Activated CD8-positive, alpha-beta memory T cell treated with anti-CD3 and anti-CD28 coated beads, Interleukin-2, amount 50 U/mL, for 48 hours (primary cell): ENCODE measurements around the gene BCL2.

Source experiments
- DNase-seq: peaks from one replicate; pipeline ENCODE4 v3.0.0-alpha.2; 2020

BCL2 gene

DNA sequence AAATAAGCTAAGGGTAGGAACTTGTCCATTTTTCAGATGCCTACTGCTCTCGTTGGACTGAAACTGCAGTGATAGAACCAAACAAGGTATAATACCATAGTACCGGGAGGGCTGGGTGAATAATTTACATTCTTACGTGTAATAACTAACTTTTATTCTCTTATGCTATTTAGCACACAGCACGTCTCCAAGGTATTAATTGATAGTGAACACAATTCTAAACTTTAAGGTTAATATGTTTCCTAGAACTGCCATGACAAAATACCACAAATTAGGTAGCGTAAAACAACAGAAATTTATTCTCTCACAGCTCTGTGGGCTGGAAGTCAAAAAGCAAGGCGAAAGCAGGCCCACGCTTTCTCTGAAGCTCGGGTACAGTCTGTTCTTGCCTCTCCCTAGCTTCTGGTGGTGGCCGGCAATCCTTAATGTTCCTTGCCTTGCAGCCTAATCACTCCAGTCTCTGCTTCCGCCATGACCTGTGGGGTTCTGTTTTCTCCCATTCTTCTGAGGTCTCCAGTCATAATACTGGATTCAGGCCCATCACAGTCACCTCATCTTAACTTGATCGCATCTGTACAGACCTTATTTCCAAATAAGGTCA is 5.6 kb upstream of the BCL2 start:
- no peak for DNase-seq

DNA sequence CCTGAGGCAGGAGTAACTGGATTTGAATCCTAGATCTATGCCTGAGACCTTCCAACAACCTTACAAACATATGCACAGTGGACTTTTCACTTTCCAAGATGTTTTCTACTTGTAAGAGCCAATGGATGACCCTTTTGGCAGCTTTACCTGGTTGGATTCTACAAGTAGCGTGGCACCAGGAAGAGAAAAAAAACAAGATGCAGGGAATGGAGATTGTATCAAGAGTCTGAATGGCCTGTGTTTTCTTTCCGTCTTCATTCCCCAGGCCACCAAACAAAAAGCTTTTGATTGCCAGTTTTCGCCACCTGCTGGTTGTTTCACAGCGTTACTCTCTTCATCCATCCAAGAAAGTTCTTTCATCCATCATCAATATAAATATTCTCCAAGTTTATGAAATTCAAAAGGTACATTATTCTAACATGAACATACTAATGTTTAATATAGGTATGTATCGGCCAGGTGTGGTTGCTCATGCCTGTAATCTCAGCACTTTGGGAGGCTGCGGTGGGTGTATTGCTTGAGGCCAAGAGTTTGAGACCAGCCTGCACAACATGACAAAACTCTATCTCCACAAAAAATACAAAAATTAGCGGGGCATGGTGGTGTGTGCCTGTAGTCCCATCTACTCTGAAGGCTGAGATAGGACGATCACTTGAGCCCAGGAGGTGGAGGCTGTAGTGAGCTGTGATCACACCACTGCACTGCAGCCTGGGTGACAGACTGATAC is 3.5 kb upstream of the BCL2 start:
- no peak for DNase-seq

DNA sequence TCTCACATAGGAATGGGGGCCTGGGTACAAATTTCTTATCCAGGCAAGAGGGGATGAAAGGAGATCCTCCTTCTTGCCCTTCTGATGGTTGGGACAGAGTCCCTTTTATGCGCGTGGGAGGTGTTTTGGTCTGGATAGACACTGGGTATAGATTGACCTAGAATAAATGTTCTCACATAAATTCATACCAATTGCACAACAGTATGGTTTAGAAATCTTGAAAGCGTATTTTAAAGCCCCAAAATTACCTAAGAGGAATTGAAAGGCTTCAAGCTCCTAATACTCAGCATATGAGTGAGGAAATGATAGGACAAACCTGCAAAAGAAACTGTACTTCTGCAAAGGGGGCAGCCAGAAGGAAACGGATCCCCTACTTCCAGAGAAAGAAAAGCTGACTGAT is 2.6 kb upstream of the BCL2 start:
- DNase-seq: no peak

DNA sequence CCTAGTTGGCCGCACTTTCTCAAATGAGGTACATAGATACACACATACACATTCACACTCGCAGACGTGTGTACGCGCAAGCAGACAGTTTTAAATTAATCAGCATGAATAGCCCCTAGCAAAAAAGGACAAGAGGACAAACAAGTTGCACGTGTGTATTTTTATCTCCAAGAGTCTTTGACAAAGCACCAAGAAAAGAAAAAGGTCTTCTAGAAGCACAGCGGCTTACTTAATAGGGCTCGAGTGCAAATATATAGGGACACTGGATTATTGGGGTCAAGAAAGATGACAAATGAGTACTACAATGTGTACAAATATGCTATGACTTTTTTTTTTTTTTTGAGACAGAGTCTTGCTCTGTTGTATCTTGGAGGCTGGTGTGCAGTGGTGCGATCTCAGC is 1.7 kb upstream of the BCL2 start:
- no peak for DNase-seq

DNA sequence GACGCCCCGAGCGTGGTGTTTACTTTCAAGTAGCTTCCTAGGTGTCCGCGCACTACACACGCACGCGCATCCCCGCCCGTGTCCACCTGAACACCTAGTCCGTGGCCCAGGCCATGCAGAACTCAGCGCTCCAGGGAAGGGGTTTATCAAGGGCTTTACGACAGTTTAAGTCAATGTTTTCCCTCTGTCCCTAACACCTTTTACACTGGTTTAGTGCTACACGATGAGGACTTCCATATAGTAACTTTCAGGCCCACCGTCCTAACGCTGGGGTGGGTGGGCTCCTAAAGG is 1.4 kb upstream of the BCL2 start:
- DNase-seq: no peak

DNA sequence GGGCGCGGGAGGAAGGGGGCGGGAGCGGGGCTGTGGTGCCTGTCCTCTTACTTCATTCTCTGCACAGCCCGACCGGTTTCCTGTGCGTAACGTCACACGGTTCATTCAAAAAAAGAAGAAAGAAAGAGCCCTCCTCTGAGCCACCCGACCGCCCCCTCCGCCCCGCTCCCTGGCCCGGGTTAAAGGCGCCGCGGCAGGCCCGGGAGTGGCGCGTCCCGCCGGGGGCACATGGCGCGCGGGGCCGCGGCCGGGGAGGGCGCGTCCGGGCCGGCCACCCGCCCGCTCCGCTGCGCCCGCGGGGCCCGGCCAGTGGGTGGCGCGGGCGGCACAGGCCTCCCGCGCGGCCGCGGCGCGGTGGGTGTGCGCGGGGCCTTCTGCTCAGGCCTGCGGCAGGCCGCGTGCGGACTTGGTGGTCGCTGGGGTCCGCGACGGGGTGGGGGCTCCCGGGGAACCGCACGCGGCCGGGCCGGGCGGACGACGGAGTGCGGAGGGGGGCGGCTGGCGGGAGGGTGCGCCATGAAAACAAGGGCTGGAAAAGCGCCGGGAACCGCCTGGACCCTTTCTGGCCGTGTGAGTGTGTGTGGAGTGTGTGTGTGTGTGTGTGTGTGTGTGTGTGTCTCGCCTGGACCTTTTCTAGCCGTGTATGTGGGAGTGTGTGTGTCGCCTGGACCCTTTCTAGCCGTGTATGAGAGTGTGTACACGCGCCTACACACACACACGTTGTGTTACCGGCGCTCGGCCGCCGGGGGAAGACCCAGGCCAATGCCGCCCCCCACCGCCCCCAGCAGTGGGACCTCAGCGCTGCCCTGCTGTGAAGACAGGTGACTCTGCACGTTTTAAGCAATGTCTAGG is 780 bp upstream of the BCL2 start:
- DNase-seq: peak; percentile 87

DNA sequence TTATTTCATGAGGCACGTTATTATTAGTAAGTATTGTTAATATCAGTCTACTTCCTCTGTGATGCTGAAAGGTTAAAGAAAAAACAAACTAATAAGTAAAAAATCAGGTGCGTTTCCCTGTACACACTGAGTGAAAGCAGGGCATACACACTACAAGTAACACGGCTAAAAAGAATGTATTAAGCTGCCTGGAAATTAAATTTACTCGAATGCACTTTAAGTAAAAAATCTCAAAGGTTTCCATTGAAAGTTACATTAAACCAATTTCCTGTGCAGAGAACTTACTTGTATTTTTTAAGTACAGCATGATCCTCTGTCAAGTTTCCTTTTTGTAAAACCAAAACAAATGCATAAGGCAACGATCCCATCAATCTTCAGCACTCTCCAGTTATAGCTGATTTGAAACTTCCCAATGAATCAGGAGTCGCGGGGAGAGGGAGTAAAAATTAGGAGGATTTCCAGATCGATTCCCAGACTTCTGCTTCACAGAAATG is 633 bp downstream of the BCL2 start:
- no peak for DNase-seq

DNA sequence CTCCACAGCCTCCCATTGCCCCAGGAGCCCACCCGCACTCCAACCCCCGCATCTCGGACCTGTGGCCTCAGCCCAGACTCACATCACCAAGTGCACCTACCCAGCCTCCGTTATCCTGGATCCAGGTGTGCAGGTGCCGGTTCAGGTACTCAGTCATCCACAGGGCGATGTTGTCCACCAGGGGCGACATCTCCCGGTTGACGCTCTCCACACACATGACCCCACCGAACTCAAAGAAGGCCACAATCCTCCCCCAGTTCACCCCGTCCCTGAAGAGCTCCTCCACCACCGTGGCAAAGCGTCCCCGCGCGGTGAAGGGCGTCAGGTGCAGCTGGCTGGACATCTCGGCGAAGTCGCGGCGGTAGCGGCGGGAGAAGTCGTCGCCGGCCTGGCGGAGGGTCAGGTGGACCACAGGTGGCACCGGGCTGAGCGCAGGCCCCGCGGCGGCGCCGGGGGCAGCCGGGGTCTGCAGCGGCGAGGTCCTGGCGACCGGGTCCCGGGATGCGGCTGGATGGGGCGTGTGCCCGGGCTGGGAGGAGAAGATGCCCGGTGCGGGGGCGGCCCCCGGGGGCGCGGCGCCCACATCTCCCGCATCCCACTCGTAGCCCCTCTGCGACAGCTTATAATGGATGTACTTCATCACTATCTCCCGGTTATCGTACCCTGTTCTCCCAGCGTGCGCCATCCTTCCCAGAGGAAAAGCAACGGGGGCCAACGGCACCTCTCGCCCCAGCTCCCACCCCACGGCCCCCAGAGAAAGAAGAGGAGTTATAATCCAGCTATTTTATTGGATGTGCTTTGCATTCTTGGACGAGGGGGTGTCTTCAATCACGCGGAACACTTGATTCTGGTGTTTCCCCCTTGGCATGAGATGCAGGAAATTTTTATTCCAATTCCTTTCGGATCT is 1.3 kb downstream of the BCL2 start:
- DNase-seq: peak; percentile 91

DNA sequence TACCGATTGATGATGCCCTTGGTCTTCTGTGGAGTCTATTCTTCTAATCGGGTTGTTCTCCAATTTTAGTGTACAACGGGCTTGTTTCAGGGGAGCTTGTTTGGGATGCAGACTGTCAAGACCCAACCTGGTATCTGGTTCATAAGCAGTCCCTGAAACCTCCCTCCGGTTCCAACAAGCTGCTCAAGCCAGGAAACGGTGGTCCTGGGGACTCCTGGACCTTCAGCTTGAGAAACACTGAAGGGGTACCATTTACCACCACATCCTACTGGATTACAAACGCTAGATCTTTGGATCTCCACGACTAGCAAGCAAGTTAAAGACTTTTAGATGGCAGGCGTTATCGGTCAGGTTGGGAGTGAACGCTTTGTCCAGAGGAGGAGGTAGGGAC is 2.0 kb downstream of the BCL2 start:
- no peak for DNase-seq

DNA sequence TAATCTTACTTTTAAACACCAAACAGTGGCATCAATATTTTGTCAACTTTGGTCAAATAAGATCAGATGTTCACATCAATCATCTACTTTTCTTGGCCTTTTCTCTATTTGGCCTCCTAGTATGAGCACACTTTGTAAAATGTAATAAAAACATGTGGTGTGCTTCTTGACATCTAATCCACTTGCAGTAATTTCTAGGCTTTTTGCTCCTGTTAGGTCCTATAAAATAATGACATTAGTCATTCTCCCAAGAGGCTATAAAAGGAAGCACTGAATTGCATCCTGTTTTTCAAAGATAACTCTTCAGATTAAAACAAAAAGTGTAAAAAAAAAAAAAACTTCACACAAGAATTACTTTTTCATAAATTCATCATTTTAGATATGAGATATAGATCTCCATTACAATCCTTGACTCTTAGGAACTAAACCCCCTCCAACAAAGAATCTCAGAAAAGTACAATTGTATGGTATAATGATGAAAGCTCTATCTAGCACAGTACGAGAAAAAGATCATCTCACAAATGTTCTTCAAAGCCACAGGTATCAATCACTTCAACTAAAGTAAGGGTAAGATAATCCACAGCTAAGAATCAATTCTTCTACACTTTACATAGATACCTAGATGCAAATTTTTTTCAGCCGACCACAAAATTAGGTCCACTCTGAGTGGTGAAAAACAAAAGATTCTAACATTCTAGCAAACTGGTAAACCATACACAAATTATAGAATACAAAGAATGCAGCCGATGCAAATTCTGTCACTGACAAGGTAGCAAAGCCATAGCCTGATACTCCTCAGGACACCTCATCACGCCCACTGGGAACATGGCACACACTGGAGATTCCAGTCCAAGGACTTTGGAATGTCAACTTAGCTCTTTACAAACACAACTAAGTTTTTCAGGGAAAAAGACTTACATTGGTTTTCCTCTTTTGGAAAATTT is 2.7 kb downstream of the BCL2 start:
- DNase-seq: no peak

DNA sequence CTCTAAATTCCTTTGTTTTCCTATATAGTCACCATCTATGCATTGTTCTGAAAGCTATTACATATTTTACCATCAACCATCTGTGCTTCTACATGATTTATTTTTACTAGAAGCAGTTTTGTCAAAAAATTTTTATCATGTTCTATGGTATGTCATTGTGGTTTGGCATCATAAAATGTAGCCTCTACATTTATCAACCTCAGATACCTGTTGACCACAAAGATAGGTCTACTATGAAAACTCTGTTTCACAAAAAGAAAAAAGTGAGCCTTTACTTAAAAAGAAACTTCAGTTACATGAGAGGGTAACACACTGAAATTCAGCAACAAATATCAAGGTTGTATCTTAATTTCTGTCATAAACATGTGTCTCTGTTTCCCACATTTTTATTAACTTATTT is 3.7 kb downstream of the BCL2 start:
- no peak for DNase-seq

DNA sequence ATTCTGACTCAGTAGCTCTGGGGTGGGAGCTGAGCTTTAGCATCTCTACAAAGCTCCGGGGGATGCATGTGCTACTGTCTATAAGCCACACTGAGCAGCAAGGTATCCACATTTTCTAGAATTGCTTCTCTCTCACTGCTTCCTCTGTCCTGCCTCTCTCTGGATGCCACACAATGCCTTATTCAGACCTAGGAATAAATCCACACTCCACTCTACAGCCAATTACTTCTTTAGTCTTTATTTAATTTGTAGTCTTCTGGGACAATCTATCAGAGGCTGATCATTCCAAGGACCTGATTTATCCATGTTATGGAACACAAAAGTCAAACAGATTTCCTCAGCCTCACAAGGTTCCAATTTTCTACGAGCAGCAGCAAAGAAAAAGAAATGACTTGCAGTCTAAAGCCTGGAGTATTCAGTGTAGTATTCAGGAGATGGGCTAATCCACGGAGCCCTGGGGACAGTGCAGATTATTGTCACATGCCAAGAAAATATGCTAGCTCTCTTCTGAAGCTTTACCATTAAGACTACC is 4.4 kb downstream of the BCL2 start:
- no peak for DNase-seq

DNA sequence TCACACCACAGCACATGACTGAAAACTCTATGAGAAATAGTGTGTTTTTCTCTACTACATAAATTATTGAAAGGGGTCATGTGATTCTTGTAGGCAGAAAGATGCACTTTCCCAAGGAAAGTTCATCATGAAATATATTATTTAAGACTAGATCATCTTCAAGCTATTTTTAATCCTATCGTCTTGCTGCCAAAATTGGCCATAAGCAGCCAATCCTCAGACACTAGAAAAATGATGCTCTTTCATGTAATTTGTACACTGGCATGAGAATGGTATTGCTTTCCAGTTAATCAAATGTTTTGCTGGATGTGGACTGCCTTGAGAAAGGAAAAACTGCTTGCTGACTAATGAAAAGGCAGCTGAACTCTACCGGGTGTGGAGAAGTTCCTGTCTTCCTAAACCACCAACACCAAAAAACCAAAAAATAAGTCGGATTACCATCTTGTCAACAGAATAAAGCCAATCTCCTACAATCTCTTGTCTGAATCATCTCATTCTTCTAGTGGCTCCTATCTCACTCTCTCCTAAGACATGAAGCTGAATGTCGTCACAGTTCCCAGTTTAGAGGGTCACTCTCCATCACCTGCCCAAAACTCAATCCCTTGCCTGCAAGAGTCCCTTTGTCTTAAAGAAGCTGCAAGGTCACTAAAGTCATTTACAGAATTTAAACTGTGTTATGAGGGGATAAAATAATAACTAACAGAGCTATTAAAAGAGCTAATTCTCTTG is 5.3 kb downstream of the BCL2 start:
- DNase-seq: no peak

DNA sequence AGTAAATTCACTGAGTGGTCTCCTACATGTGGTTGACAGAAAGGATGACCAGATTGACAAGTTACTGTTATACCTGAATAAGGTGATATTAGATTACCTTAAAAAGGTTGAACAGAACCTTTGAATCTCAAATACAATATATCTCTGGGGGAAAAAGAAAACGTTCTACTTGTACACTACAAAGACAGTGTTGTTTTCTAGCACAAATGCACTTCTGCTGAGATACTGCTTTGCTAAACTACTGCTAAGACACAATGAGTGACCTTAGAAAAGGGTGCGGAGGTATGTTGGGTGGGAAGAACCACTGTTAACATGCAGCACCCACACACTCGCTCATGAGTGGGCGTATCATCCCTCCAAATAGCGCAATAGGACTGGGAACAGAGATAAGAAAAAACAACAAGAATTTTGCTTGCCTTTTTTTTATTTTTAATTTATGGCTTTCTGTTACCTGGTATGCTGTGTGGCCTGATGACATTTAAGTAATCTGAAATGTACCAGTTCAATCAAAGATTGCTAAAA is 6.1 kb downstream of the BCL2 start:
- no peak for DNase-seq

DNA sequence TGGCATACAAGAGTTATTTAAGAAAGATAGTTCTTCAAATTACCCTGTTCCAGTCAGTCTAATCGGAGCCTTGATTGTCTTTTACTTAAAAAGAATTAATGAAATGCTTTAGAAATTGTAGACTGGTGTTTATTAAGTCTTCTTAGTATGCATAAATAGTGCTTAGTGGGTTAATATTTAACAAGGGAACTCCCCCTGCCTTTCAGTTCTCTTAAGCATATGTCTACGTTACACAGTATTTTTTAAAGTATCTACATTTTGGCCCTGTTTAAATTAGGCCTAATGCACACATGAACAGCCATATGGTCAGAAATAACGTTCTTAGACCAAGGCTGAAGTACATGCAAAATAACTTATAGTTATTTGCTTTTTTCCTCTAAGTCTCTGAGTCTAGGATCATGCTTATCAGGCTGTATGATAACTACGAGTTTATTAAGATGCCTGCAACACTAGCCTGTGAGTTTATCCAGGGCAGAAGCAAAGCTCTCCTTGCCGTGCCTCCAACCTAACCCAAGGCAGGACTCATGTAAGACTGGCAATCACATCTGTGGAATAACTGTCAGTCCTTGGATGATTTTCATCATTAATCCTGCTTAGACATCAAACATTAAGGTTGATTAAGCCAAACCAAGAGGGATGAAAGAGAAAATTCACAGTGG is 6.7 kb downstream of the BCL2 start:
- no peak for DNase-seq

DNA sequence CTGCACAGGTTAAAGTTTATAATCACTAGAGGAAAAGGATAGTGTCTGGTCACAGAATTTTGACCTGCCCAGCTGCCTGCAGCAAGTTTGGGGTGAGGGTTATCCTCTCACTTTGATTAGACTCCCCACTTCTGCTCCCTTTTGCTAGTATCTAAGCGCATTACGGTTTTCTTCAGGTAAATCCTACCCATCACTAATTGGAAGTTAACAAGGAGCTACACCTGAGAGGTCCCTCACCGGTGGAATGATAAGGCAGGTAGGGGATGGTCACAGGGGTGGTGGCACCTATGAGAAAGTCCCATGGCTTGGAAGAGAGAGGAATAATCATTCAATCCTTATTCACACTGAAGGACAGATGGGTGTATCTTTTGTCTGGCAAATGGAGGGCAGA is 7.6 kb downstream of the BCL2 start:
- no peak for DNase-seq

DNA sequence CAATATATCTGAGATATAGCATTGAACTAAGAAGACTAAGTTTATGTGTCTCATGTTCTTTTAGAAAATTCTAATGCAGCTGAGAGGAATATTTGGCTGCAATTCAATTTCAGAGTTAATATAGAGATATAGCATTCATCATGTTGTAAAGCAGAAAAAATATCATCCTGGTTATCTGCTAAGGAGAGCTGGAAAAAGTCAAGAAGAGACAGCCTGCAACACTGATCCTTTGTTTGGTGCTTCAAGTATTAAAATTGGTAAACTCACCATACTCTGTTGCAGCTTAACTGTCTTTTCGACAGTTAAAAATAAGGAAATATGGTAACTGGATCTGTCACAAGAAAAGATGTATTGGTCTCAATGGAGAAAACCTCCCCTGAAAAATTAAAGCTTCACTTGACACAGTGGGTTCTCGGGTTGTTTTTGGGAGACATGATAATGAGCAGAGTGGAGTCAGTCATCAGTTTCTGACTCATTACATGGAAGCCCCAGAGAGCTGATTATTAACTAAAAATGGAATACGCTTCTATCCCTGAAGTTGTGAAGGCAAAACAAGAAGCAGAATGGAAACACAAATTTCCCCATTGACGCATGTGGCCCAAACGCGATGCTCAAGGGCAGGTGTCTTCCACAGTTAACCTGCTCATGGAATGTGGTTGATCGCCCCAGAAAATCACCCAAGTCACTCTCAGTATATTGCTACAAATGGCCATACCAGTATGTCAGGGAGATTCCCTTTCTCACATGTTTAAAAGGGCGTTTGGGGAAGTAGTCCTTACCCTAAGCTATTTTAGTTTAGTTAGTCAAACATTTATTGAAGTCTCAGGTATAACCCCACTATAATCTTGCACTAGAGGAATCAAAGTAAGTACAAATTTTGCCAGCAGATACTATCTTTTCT is 8.2 kb downstream of the BCL2 start:
- DNase-seq: no peak

DNA sequence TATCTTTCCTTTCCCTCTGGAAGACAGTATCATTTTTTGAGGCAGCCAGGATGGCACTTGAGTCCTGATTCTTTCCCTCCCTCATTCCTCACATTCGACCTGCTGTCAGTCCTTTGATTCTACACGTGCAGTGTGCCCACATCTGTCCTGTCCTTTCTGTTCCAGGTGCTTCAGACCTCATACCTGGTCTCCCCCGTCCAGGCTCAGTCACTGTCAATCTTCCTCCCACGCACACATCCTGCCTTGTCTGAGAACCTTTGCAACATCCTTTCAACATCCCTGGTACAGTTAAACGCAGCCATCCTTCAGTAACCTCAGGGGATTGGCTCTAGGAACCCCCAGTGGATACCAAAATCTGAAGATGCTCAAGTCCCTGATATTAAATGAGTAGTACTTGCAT is 10.1 kb downstream of the BCL2 start:
- no peak for DNase-seq
